SK-N-SH treated with all-trans-retinoic acid at 6 μM for 48 hours (cell line): Measurements from ENCODE around the gene CSF2RB.

Experiments used
- ATAC-seq: fragments of 200-7000 bp; cut with Tn5 transposase; 3 replicates; pipeline ENCODE4 v1.9.1; 2020; ENCODE audit warnings: mild to moderate bottlenecking, moderate library complexity
- ARNTL ChIP-seq: fragments of 450-650 bp; formaldehyde crosslinking; IDR thresholded peaks from 2 replicates; pipeline ENCODE4 v1.5.0; 2020; ENCODE audit warnings: low read depth, mild to moderate bottlenecking, moderate library complexity, borderline replicate concordance
- CREB5 ChIP-seq: fragments of 250-450 bp; sonication (Bioruptor Pico); IDR thresholded peaks from 2 replicates; pipeline ENCODE4 v1.5.1; 2020; ENCODE audit warnings: low read depth, mild to moderate bottlenecking, moderate library complexity
- CSDC2 ChIP-seq: fragments of 250-450 bp; sonication (Bioruptor Pico); IDR thresholded peaks from 2 replicates; pipeline ENCODE4 v1.5.0; 2020; ENCODE audit warnings: mild to moderate bottlenecking, moderate library complexity
- CSRNP3 ChIP-seq: fragments of 250-450 bp; sonication (Bioruptor Pico); IDR thresholded peaks from 2 replicates; pipeline ENCODE4 v1.5.1; 2021; ENCODE audit warnings: mild to moderate bottlenecking, moderate library complexity
- ESRRG ChIP-seq: fragments of 250-450 bp; sonication (Bioruptor Pico); IDR thresholded peaks from 2 replicates; pipeline ENCODE4 v1.6.1; 2021; ENCODE audit warnings: mild to moderate bottlenecking
- GLIS3 ChIP-seq: fragments of 250-450 bp; sonication (Bioruptor Pico); IDR thresholded peaks from 2 replicates; pipeline ENCODE4 v1.5.0; 2020; ENCODE audit warnings: mild to moderate bottlenecking, moderate library complexity
- ISL1 ChIP-seq: fragments of 250-450 bp; sonication (Bioruptor Pico); IDR thresholded peaks from 2 replicates; pipeline ENCODE4 v2.1.2; 2022; ENCODE audit warnings: mild to moderate bottlenecking, moderate library complexity
- OSR1 ChIP-seq: fragments of 250-450 bp; sonication (Bioruptor Pico); IDR thresholded peaks from 2 replicates; pipeline ENCODE4 v1.8.0; 2022; ENCODE audit warnings: moderate library complexity, mild to moderate bottlenecking, inconsistent platforms
- POU6F1 ChIP-seq: fragments of 250-450 bp; sonication (Bioruptor Pico); IDR thresholded peaks from 2 replicates; pipeline ENCODE4 v1.8.0; 2021; ENCODE audit warnings: low read depth, mild to moderate bottlenecking, moderate library complexity, borderline replicate concordance
- PPARA ChIP-seq: fragments of 250-450 bp; sonication (Bioruptor Pico); IDR thresholded peaks from 2 replicates; pipeline ENCODE4 v1.5.0; 2020; ENCODE audit warnings: mild to moderate bottlenecking, borderline replicate concordance
- RARB ChIP-seq: fragments of 250-450 bp; sonication (Bioruptor Pico); IDR thresholded peaks from 2 replicates; pipeline ENCODE4 v1.8.0; 2021; ENCODE audit warnings: mild to moderate bottlenecking, moderate library complexity
- SNAI2 ChIP-seq: fragments of 250-450 bp; sonication (Bioruptor Pico); IDR thresholded peaks from 2 replicates; pipeline ENCODE4 v1.5.0; 2020; ENCODE audit warnings: mild to moderate bottlenecking, moderate library complexity
- TCF4 ChIP-seq: fragments of 250-450 bp; sonication (Bioruptor Pico); IDR thresholded peaks from 2 replicates; pipeline ENCODE4 v1.8.0; 2021; ENCODE audit warnings: mild to moderate bottlenecking, moderate library complexity, borderline replicate concordance
- TOX ChIP-seq: fragments of 250-450 bp; sonication (Bioruptor Pico); IDR thresholded peaks from 2 replicates; pipeline ENCODE4 v1.8.0; 2021; ENCODE audit warnings: mild to moderate bottlenecking, moderate library complexity, borderline replicate concordance
- TSHZ2 ChIP-seq: fragments of 250-450 bp; sonication (Bioruptor Pico); IDR thresholded peaks from 2 replicates; pipeline ENCODE4 v1.5.0; 2020; ENCODE audit warnings: mild to moderate bottlenecking, moderate library complexity
- ZC3H10 ChIP-seq: fragments of 250-450 bp; sonication (Bioruptor Pico); IDR thresholded peaks from 2 replicates; pipeline ENCODE4 v1.5.1; 2021; ENCODE audit warnings: mild to moderate bottlenecking, moderate library complexity
- ZNF565 ChIP-seq: fragments of 450-650 bp; formaldehyde crosslinking; conservative IDR thresholded peaks from 2 replicates; pipeline ENCODE4 v1.5.0; 2020; ENCODE audit warnings: low read depth, mild to moderate bottlenecking, moderate library complexity
- ZNF70 ChIP-seq: fragments of 450-650 bp; formaldehyde crosslinking; IDR thresholded peaks from 2 replicates; pipeline ENCODE4 v1.5.0; 2020; ENCODE audit warnings: mild to moderate bottlenecking, moderate library complexity
- ZNF8 ChIP-seq: fragments of 450-650 bp; formaldehyde crosslinking; IDR thresholded peaks from 2 replicates; pipeline ENCODE4 v1.5.0; 2020; ENCODE audit warnings: mild to moderate bottlenecking, moderate library complexity
- TF ChIP-seq, protein P1 (sequence below): fragments of 250-450 bp; sonication (Bioruptor Pico); IDR thresholded peaks from 2 replicates; pipeline ENCODE4 v1.8.0; 2020; ENCODE audit warnings: mild to moderate bottlenecking, moderate library complexity, borderline replicate concordance

CSF2RB gene

GRCh38 chr22:36926309-36926708 is 12.9 kb downstream of the CSF2RB start:
- ATAC-seq: no peak
- TF ChIP-seq OSR1 (CRISPR knock-in tag): no peak
- no peak for TF ChIP-seq CSDC2 (CRISPR knock-in tag)
- no peak for TF ChIP-seq ZC3H10 (CRISPR knock-in tag)
- no peak for TF ChIP-seq ZNF70 (CRISPR knock-in tag)
- no peak for TF ChIP-seq ZNF8 (CRISPR knock-in tag)
- no peak for TF ChIP-seq TOX (CRISPR knock-in tag)
- no peak for TF ChIP-seq ZNF565 (CRISPR knock-in tag)
- TF ChIP-seq PPARA (CRISPR knock-in tag): no peak
- no peak for TF ChIP-seq CSRNP3

- no peak for ATAC-seq
- TF ChIP-seq RARB (no peak), ESRRG (no peak), ZNF70 (CRISPR knock-in tag) (no peak), CREB5 (CRISPR knock-in tag) (no peak), ZNF8 (CRISPR knock-in tag) (no peak), PPARA (CRISPR knock-in tag) (no peak), ZC3H10 (CRISPR knock-in tag) (no peak), ISL1 (no peak), TCF4 (CRISPR knock-in tag) (no peak), POU6F1 (no peak), TSHZ2 (CRISPR knock-in tag) (no peak), GLIS3 (CRISPR knock-in tag) (no peak), ARNTL (no peak), SNAI2 (no peak), TOX (CRISPR knock-in tag) (no peak), CSRNP3 (no peak)
- TF ChIP-seq, protein P1, sequence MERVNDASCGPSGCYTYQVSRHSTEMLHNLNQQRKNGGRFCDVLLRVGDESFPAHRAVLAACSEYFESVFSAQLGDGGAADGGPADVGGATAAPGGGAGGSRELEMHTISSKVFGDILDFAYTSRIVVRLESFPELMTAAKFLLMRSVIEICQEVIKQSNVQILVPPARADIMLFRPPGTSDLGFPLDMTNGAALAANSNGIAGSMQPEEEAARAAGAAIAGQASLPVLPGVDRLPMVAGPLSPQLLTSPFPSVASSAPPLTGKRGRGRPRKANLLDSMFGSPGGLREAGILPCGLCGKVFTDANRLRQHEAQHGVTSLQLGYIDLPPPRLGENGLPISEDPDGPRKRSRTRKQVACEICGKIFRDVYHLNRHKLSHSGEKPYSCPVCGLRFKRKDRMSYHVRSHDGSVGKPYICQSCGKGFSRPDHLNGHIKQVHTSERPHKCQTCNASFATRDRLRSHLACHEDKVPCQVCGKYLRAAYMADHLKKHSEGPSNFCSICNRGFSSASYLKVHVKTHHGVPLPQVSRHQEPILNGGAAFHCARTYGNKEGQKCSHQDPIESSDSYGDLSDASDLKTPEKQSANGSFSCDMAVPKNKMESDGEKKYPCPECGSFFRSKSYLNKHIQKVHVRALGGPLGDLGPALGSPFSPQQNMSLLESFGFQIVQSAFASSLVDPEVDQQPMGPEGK (CRISPR knock-in tag): no peak
Observed at GRCh38 chr22:36926721-36927435, 13.4 kb downstream of the CSF2RB start.
